Upper lobe of right lung (tissue), 1 donor: ENCODE results near the gene MYO5A. TPM values are rescaled to one million over a fixed set of nuclear protein-coding genes. Genes with fewer than 3 reads are reported as not detected.

Experiments used
- ATAC-seq: fragments of 200-7000 bp; cut with Tn5 transposase; one replicate; pipeline ENCODE4 v1.9.1; 2020; ENCODE audit warnings: mild to moderate bottlenecking, moderate library complexity
- DNase-seq: peaks from one replicate; pipeline ENCODE4 v3.0.0-alpha.2; 2020
- H3K27ac ChIP-seq: fragments of 200-600 bp; one replicate; pipeline ENCODE4 v1.8.0; 2022
- H3K27me3 ChIP-seq: fragments of 200-600 bp; one replicate; pipeline ENCODE4 v1.8.0; 2022; ENCODE audit warnings: mild to moderate bottlenecking
- H3K36me3 ChIP-seq: fragments of 200-600 bp; one replicate; pipeline ENCODE4 v1.8.0; 2022
- H3K4me1 ChIP-seq: fragments of 200-600 bp; one replicate; pipeline ENCODE4 v1.8.0; 2022
- H3K4me3 ChIP-seq: fragments of 200-600 bp; one replicate; pipeline ENCODE4 v1.8.0; 2022; ENCODE audit warnings: mild to moderate bottlenecking
- H3K9me3 ChIP-seq: fragments of 200-600 bp; one replicate; pipeline ENCODE4 v1.8.0; 2022
- CTCF ChIP-seq: fragments of 200-600 bp; IDR thresholded peaks from one replicate; pipeline ENCODE4 v1.8.0; 2022; ENCODE audit warnings: antibody characterized with exemption
- intact Hi-C: fragments of 100-400 bp; cut with DNase I; formaldehyde crosslinking; loops from one replicate; pipeline ENCODE4 v1.11.0; 2022
- total RNA-seq: library from RNA; stranded (reverse); fragmentation: NEBNext Ultra II Directional; extraction: Animal tissue kit (Norgen Biotek cat#: 25700); gene quantifications from one replicate; pipeline ENCODE4 v1.2.1, GENCODE V29; 2021
- donor health status: DM: no; HTN: yes; CAD: no; lungs with severe emphysema.

Gene MYO5A
- total RNA-seq, 1 donor from 2014 or later, result 26.0 TPM

GRCh38 chr15:52437646-52438045 lies 91.0 kb downstream of the MYO5A start:
- peaks cover 4% of the 10 kb centered on the region for H3K4me1 ChIP-seq
- H3K27me3 ChIP-seq, result no peaks in the 10 kb centered on the region
- no peak overlapping the region for H3K27ac ChIP-seq
- intact Hi-C loops, result no loop called here
- H3K4me3 ChIP-seq, result no peak overlapping the region
- no peak for ATAC-seq
- no peak for DNase-seq
- no peaks in the 10 kb centered on the region for H3K36me3 ChIP-seq
- no peak for TF ChIP-seq CTCF
- no peaks in the 10 kb centered on the region for H3K9me3 ChIP-seq

- TF ChIP-seq CTCF, result no peak
- no peak for DNase-seq
- ATAC-seq, result no peak
- intact Hi-C loops, result no loop called here
- Histone ChIP-seq H3K9me3 (no peaks in the 10 kb centered on the region), H3K4me1 (peaks cover 4% of the 10 kb centered on the region), H3K27ac (no peak overlapping the region), H3K27me3 (no peaks in the 10 kb centered on the region), H3K36me3 (no peaks in the 10 kb centered on the region), H3K4me3 (no peak overlapping the region)
Observed at GRCh38 chr15:52436981-52437380, 91.7 kb downstream of the MYO5A start.

- H3K9me3 ChIP-seq, result no peaks in the 10 kb centered on the region
- H3K36me3 ChIP-seq, result no peaks in the 10 kb centered on the region
- H3K27me3 ChIP-seq, result no peaks in the 10 kb centered on the region
- DNase-seq (no peak), ATAC-seq (no peak)
- intact Hi-C loops, result no loop called here
- H3K27ac ChIP-seq, result no peak overlapping the region
- H3K4me3 ChIP-seq, result no peak overlapping the region
- TF ChIP-seq CTCF, result no peak
- no peaks in the 10 kb centered on the region for H3K4me1 ChIP-seq
Observed at GRCh38 chr15:52434885-52435284, 93.8 kb downstream of the MYO5A start.

GRCh38 chr15:52428297-52428696 lies 100.4 kb downstream of the MYO5A start:
- H3K27me3 ChIP-seq, result no peaks in the 10 kb centered on the region
- intact Hi-C loops, result no loop called here
- H3K4me1 ChIP-seq, result no peaks in the 10 kb centered on the region
- TF ChIP-seq CTCF, result no peak
- H3K27ac ChIP-seq, result no peak overlapping the region
- H3K4me3 ChIP-seq, result no peak overlapping the region
- no peak for DNase-seq
- no peaks in the 10 kb centered on the region for H3K9me3 ChIP-seq
- H3K36me3 ChIP-seq, result no peaks in the 10 kb centered on the region
- ATAC-seq, result no peak

- intact Hi-C loops, result no loop called here
- ATAC-seq, result no peak
- no peak for DNase-seq
Observed at GRCh38 chr15:52427804-52428203, 100.9 kb downstream of the MYO5A start.

More at GRCh38 chr15:52427804-52428203, 100.9 kb downstream of the MYO5A start:
- TF ChIP-seq CTCF, result no peak
- Histone ChIP-seq H3K27ac (no peak overlapping the region), H3K4me3 (no peak overlapping the region), H3K9me3 (no peaks in the 10 kb centered on the region), H3K36me3 (no peaks in the 10 kb centered on the region), H3K4me1 (no peaks in the 10 kb centered on the region), H3K27me3 (no peaks in the 10 kb centered on the region)
